Activated CD4-positive, alpha-beta T cell treated with anti-CD3 and anti-CD28 coated beads for 36 hours (primary cell): ENCODE measurements around the gene KLF13. TPM values are rescaled to one million over a fixed set of nuclear protein-coding genes. Genes with fewer than 3 reads are reported as not detected.

Experiments used
- ATAC-seq: fragments of 200-7000 bp; cut with Tn5 transposase; one replicate; pipeline ENCODE4 v1.10.0; 2021; ENCODE audit warnings: mild to moderate bottlenecking, moderate library complexity
- CTCF ChIA-PET: fragments of 350-600 bp; sonication (Branson Sonifier 250); formaldehyde crosslinking; loops from one replicate; lab custom pipeline; 2021; ENCODE audit warnings: antibody characterized with exemption; lab: Charles Lee
- POLR2A ChIA-PET: fragments of 350-600 bp; sonication (Branson Sonifier 250); formaldehyde crosslinking; loops from one replicate; lab custom pipeline; 2021; ENCODE audit warnings: antibody characterized with exemption, inconsistent platforms; lab: Charles Lee
- DNase-seq: peaks from one replicate; pipeline ENCODE4 v3.0.0-alpha.2; 2020
- H3K27ac Mint-ChIP-seq: one replicate; pipeline ENCODE4 v1.8.0; 2021; ENCODE audit warnings: mixed read lengths
- H3K27me3 Mint-ChIP-seq: one replicate; pipeline ENCODE4 v1.8.0; 2021; ENCODE audit warnings: mixed read lengths
- H3K36me3 Mint-ChIP-seq: one replicate; pipeline ENCODE4 v1.8.0; 2021; ENCODE audit warnings: low read depth, mixed read lengths
- H3K4me1 Mint-ChIP-seq: one replicate; pipeline ENCODE4 v1.8.0; 2021; ENCODE audit warnings: mixed read lengths
- H3K4me3 Mint-ChIP-seq: one replicate; pipeline ENCODE4 v1.8.0; 2021; ENCODE audit warnings: mild to moderate bottlenecking, moderate library complexity, mixed read lengths
- H3K9me3 Mint-ChIP-seq: one replicate; pipeline ENCODE4 v1.8.0; 2021; ENCODE audit warnings: low read depth, mixed read lengths
- intact Hi-C, 2 experiments: fragments of 100-400 bp; cut with DNase I in 1 of 2; cut with micrococcal nuclease in 1 of 2; formaldehyde crosslinking; loops; one replicate each; pipeline versions ENCODE4 v1.14.2 to v1.15.1; 2022 to 2024; cut with DNase I, micrococcal nuclease
- total RNA-seq, 2 experiments: library from RNA; stranded (reverse); gene quantifications; one replicate each; pipeline ENCODE4 v1.2.3, GENCODE V29; 2021

KLF13 gene
- total RNA-seq = 100 to 1,000 TPM; 147 to 212 TPM

GRCh38 chr15:31326156-31326874 lies at the start of gene KLF13:
Gene KLF13, plus strand, starts transcription at chr15:31326835. Its CDS starts 378 bp downstream, at chr15:31327213.
- H3K9me3 Mint-ChIP-seq = peaks cover 4% of the 10 kb centered on the region
- H3K4me1 Mint-ChIP-seq = peaks cover 38% of the 10 kb centered on the region
- H3K27me3 Mint-ChIP-seq = no peaks in the 10 kb centered on the region
- CTCF ChIA-PET = interaction anchor here (0.7 to 1.2 kb wide), 4 partner anchors 111 to 153 kb away, joined by 3 to 4 read pairs (median 3); no protein-coding TSS in a partner anchor
- peak within 1 kb of the TSS; percentile 85 for H3K4me3 Mint-ChIP-seq
- peaks cover 22% of the 10 kb centered on the region for H3K36me3 Mint-ChIP-seq
- ATAC-seq = peak; percentile 83
- DNase-seq = peak; percentile 100
- H3K27ac Mint-ChIP-seq = no peak within 1 kb of the TSS
- intact Hi-C loops = loop anchor here (1.0 to 10.0 kb wide), 16 partner anchors 20 to 702 kb away; partner anchors contain the start of genes ARHGAP11B (in 2 of the 2), FAN1 (in 1 of the 2) and MTMR10 (in 1 of the 2)
- POLR2A ChIA-PET = interaction anchor here (0.6 to 1.2 kb wide), 5 partner anchors 11 to 109 kb away, joined by 3 to 7 read pairs (median 4); no protein-coding TSS in a partner anchor

DNA sequence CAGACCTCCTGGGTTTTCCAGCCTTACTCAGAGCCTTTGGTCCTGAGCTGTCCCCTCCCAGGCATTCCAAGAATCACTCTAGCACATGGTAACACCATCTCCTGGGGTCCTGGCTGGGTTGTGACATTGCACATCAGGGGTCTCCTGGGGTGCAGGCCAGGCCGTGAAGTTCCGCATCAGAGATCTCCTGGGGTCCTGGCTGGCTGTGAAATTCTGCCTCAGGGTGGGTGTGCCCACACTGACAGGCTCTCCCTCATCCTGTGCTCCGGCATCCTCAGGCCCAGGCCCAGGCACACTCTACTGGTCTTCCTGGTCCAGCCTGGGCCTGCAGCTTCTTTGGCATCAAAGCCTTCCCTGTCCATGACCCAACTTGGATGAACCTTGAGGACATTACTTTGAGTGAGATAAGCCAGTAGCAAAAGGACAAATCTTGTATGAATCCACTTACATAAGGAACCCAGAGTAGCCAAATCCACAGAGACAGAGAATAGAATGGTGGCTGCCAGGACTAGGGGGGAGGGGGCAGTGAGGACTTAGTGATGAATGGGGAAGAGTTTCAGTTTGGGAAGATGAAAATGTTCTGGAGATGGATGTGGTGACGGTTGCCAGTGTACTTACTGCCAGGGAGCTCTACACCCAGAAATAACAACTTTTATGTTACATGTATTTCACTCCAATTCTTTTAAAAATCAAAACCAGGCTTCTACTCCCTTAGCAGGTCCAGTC lies 49.1 kb upstream of the KLF13 start:
- no peak for ATAC-seq
- no peaks in the 10 kb centered on the region for H3K9me3 Mint-ChIP-seq

DNA sequence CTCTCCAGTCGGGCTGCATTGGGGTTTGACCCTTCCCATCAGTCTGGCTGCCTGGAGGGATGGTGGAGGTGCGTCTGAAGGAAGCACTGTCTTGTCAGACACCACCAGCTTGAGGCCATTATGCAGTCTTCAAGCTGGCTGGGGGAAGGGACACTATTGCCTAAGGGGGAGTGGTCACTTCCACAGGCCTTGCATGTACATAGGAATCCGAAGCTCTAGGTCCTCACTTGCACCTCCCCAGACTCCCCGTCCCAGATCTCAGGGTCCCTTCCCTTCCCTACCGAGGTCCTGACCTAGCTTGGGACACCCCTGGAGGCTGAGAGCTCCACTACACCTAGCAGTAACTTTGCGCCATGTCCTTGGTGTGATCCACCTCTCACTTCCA lies 48.6 kb upstream of the KLF13 start:
- no peak for DNase-seq
- POLR2A ChIA-PET = no interaction called here
- H3K36me3 Mint-ChIP-seq = no peaks in the 10 kb centered on the region
- H3K4me1 Mint-ChIP-seq = peaks cover 8% of the 10 kb centered on the region
- no peaks in the 10 kb centered on the region for H3K9me3 Mint-ChIP-seq
- H3K27ac Mint-ChIP-seq = no peak overlapping the region
- no peak for ATAC-seq
- no peak overlapping the region for H3K4me3 Mint-ChIP-seq
- intact Hi-C loops = no loop called here
- no peaks in the 10 kb centered on the region for H3K27me3 Mint-ChIP-seq
- CTCF ChIA-PET = interaction anchor here (1.1 to 1.3 kb wide), 2 partner anchors 25 to 41 kb away, joined by 3 to 4 read pairs; no protein-coding TSS in a partner anchor

More for the DNA sequence above, 49.1 kb upstream of the KLF13 start:
- intact Hi-C loops = no loop called here
- Mint-ChIP-seq H3K4me1 (peaks cover 8% of the 10 kb centered on the region), H3K27me3 (no peaks in the 10 kb centered on the region), H3K36me3 (no peaks in the 10 kb centered on the region), H3K27ac (no peak overlapping the region), H3K4me3 (no peak overlapping the region)
- ChIA-PET CTCF (interaction anchor here (1.1 to 1.3 kb wide), 2 partner anchors 25 to 40 kb away, joined by 3 to 4 read pairs; no protein-coding TSS in a partner anchor), POLR2A (no interaction called here)
- no peak for DNase-seq

DNA sequence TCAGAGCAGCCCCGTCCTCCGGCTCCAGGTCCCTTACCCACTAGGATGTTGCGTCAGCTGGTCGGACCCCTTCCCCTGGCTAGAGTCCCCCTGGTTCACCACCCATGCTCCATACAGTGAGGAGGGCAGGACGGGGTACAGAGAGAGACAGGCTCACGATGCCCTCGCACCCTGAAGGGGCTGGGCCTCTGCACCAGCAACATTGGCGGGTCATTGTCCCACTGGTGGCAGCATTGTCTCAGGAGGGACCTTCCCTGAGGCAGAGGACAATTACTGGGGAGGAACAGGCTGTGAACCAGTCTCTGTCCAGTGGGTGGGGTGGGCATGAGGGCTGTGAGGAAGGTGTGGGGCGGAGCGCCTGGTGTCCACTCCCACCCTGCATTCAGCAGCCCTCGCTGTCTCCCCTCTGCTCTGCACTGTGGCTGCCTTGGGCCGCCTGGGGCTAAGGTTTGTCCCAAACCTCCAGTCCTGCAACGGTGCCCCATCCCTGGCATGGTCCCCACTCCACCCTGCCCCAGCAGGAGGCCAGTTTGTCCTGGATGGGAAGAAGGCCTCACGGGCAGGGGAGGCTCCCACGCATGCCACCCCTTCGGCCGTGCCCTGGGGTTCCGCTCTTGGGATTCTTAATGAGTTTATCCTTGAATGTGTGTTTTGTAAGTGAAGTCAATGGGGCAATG lies 48.0 kb upstream of the KLF13 start:
- no peaks in the 10 kb centered on the region for H3K27me3 Mint-ChIP-seq
- intact Hi-C loops = no loop called here
- H3K4me1 Mint-ChIP-seq = peaks cover 8% of the 10 kb centered on the region
- no peak overlapping the region for H3K4me3 Mint-ChIP-seq
- CTCF ChIA-PET = interaction anchor here (0.6 to 1.3 kb wide), 2 partner anchors 25 to 42 kb away, joined by 3 to 4 read pairs; no protein-coding TSS in a partner anchor
- POLR2A ChIA-PET = no interaction called here
- H3K9me3 Mint-ChIP-seq = no peaks in the 10 kb centered on the region
- ATAC-seq (no peak), DNase-seq (no peak)
- H3K36me3 Mint-ChIP-seq = no peaks in the 10 kb centered on the region
- H3K27ac Mint-ChIP-seq = no peak overlapping the region

DNA sequence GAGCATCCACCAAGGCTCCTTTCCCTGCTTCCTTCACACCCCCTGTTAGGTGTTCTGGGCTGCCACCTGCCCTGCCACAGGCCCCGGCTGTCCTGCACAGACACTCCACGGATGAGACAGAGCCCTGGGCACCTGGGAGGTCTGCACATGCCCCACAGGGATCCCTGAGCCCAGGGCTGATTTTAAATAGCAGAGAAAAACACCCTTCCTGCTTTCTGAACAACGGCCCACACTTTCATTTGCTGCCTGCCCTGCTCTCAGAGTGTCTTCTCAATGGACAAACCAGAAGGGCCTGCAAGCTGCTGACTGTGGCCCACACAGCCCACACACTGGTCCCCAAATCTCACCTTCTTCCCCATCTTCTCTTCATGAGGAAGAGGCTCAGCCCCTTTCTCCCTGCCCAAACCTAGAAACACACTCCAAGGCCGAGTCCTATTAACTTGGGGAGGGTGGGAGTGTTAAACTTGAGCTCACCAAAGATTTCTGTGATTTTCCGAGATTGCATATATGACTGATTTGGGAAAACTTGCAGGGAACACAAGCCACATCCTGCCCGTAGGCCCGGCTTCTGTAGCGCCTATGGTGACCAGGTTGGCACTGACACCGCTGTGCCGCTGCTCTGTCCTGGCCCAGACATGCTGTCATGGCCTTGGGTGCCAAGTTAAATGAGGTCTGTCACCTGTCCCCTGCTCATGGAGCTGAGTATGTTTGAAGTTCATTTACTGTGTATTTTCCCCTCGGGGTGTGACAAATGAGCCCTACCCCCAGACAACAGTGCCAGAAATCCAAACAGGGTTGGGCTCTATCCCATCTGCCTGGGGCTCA lies 47.2 kb upstream of the KLF13 start:
- ChIA-PET POLR2A (no interaction called here), CTCF (interaction anchor here (0.6 to 0.8 kb wide), 3 partner anchors 12 to 196 kb away, joined by 3 read pairs; no protein-coding TSS in a partner anchor)
- intact Hi-C loops = no loop called here
- ATAC-seq (no peak), DNase-seq (no peak)
- H3K4me1 Mint-ChIP-seq = peaks cover 7% of the 10 kb centered on the region
- no peaks in the 10 kb centered on the region for H3K9me3 Mint-ChIP-seq
- H3K27ac Mint-ChIP-seq = no peak overlapping the region
- H3K4me3 Mint-ChIP-seq = no peak overlapping the region
- no peaks in the 10 kb centered on the region for H3K36me3 Mint-ChIP-seq
- no peaks in the 10 kb centered on the region for H3K27me3 Mint-ChIP-seq

DNA sequence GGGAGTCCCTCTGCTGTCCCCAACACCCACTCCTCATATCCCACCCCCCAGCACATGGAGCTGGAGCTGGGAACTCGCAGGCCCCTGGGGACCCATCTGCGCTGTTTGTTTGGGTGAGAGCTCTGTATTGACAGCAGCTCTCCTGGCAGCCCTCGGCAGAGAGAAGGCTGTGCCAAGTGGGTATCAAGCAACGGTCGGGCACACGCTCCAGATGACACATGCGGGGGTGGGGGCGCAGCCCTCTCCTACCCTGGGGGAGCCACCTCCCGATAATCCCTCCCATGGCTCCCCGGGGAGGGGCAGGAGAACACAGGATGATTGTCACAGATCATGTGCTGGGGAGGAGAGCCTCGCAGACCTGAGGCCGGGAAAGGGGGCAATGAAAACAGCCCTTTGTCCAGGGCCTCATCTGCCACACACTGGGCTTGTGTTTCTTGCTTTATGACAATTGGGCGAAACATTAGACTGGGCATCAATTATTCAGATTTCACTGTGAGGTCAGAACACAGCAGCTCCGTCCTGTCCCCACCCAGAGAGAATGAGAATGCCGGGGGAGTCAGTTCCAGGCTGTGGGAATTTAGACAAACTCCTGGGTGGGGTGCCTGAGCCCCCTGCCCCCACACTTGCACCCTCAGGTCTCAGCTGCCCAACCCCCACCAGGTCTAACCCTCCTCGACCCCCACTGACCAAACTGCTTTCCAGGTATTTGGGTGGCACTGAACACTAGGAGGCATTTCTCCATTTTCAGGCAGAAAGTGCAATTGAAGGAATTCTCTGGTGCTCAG lies 46.4 kb upstream of the KLF13 start:
- intact Hi-C loops = no loop called here
- Mint-ChIP-seq H3K27me3 (no peaks in the 10 kb centered on the region), H3K27ac (no peak overlapping the region), H3K36me3 (no peaks in the 10 kb centered on the region), H3K9me3 (no peaks in the 10 kb centered on the region), H3K4me1 (peaks cover 1% of the 10 kb centered on the region), H3K4me3 (no peak overlapping the region)
- no peak for DNase-seq
- ChIA-PET POLR2A (no interaction called here), CTCF (interaction anchor here (0.7 to 0.8 kb wide), 2 partner anchors 13 to 197 kb away, joined by 3 read pairs; no protein-coding TSS in a partner anchor)
- no peak for ATAC-seq

- intact Hi-C loops = no loop called here
- no peak for ATAC-seq
- POLR2A ChIA-PET = interaction anchor here (0.6 kb wide), 1 partner anchor 178 kb away, joined by 3 read pairs; no protein-coding TSS in a partner anchor
- Mint-ChIP-seq H3K27me3 (no peaks in the 10 kb centered on the region), H3K4me1 (peaks cover 2% of the 10 kb centered on the region), H3K36me3 (no peaks in the 10 kb centered on the region), H3K4me3 (no peak overlapping the region), H3K9me3 (no peaks in the 10 kb centered on the region), H3K27ac (no peak overlapping the region)
- no peak for DNase-seq
- CTCF ChIA-PET = interaction anchor here (0.9 kb wide), 1 partner anchor 12 kb away, joined by 3 read pairs; no protein-coding TSS in a partner anchor
Measured at GRCh38 chr15:31280831-31281216, 45.8 kb upstream of the KLF13 start.

DNA sequence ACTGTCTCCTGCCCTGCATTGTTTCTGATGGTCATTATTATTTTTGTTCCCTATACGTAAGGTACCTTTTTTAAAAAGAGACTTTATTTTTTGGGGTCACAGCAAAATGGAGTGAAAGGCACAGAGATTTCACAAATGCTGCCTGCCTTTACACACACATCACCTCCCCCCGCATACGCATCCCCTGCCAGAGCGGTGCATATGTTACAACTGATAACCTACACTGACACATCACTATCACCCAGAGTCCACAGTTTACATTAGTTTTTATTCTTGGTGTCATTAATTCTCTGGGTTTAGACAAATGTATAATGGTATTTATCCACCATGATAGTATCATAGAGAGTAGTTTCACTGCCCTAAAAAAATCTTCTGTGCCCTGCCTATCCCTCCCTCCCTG lies 43.6 kb upstream of the KLF13 start:
- intact Hi-C loops = no loop called here
- no peaks in the 10 kb centered on the region for H3K36me3 Mint-ChIP-seq
- CTCF ChIA-PET = interaction anchor here (1.1 kb wide), 1 partner anchor 205 kb away, joined by 3 read pairs; no protein-coding TSS in a partner anchor

GRCh38 chr15:31285772-31286261 lies 40.8 kb upstream of the KLF13 start:
- DNase-seq = no peak
- no peak overlapping the region for H3K27ac Mint-ChIP-seq
- no peaks in the 10 kb centered on the region for H3K27me3 Mint-ChIP-seq
- peaks cover 5% of the 10 kb centered on the region for H3K4me1 Mint-ChIP-seq
- H3K4me3 Mint-ChIP-seq = no peak overlapping the region
- ChIA-PET CTCF (no interaction called here), POLR2A (no interaction called here)
- intact Hi-C loops = no loop called here
- ATAC-seq = no peak
- H3K36me3 Mint-ChIP-seq = no peaks in the 10 kb centered on the region
- peaks cover 5% of the 10 kb centered on the region for H3K9me3 Mint-ChIP-seq

More for the DNA sequence above, 43.6 kb upstream of the KLF13 start:
- Mint-ChIP-seq H3K4me1 (peaks cover 5% of the 10 kb centered on the region), H3K4me3 (no peak overlapping the region), H3K27me3 (no peaks in the 10 kb centered on the region), H3K9me3 (peaks cover 5% of the 10 kb centered on the region), H3K27ac (no peak overlapping the region)
- ATAC-seq (no peak), DNase-seq (no peak)
- POLR2A ChIA-PET = no interaction called here
